Activated T-cell treated with anti-CD3 and anti-CD28 coated beads for 1 hour (primary cell): ENCODE results near the gene MROH9.
"Not testable (repeated sequence)": the region's sequence is repeated elsewhere in the genome, so short reads cannot be mapped to it uniquely, and the experiment has no call there.

Experiments
- DNase-seq: peaks from one replicate; pipeline ENCODE4 v3.0.0-alpha.2; 2020; ENCODE audit warnings: low read depth

Gene MROH9, protein sequence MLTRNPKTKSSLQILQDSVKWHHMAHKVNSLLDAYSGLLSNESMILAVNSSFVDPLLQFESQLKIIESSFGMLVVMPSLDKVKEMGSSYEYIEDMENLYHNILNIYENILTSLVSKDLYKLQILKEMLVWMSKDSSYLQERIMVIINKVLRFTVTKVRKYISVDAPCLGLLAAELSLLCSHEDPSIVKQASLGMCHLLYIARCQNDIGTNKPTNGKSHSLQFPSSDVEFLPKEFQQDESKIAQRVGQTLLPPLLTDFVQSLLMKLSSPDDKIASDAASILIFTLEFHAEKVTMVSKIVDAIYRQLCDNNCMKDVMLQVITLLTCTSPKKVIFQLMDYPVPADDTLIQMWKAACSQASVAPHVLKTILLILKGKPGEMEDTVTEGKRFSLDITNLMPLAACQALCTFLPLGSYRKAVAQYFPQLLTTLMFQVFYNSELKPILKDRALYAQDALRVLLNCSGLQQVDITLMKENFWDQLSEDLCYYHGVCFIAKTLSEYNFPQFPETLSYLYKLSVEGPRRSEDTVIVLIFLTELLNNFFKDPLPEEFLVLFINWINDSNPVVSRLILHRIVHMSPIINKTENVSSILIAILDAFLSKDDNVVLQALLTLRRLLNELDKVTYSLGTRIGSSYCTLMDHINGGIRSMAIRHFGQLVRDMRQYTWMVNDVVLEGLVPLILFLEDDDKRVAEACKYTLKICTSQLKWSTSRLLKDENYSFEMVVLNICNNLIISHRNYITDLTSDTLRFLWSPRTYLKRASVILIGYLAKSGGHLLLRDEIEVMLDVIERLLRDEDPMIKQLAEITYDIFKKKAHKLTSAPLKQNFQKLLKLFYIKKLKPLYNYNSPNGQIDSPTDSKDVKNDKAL

DNA sequence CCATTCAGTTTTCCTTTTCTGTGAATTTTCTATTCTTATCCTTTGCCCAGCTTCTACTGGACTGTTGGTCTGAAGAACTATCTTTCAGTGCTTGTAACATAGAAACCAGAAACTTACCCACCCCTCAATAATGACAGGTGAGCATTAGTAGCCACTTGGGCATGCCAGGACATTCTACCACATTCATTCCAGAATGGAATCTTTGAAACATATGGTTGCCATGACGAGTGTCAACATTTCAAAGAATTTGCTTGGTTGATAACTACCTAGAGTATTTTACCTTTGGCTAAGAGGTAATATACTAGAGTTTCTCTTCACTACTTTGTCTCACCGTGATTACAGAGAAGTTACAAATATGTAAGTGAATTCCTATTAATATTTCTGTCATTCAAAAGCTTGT, at the start of gene MROH9:
MROH9 (plus strand) TSS at position 304 of the 400 bp plus-strand sequence. CDS start 10,023 bp downstream, outside the sequence.
- no peak for DNase-seq

- DNase-seq = no peak
These were observed 49.8 kb upstream of the MROH9 start for GRCh38 chr1:170885551-170885950.

DNA sequence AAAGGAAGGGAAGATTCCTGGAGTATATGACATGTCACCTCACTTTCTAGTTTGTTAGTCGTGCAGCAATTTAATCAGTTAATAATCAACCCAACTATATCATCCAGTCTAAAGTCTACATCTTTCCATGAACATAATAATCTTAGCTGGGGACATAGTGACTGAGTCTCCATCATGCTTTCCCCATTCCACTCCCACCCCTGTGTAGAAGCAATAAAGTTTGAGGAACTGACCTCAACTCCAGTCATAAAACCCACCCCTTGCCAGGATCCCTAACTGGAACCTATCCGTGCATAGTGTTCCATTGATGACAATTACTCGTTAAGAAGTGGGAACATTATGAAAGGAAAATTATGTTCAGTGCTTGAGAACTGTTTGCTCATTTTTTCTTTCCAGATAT, 48.9 kb upstream of the MROH9 start:
- no peak for DNase-seq

- no peak for DNase-seq
These were observed 47.6 kb upstream of the MROH9 start for GRCh38 chr1:170887726-170888125.

DNA sequence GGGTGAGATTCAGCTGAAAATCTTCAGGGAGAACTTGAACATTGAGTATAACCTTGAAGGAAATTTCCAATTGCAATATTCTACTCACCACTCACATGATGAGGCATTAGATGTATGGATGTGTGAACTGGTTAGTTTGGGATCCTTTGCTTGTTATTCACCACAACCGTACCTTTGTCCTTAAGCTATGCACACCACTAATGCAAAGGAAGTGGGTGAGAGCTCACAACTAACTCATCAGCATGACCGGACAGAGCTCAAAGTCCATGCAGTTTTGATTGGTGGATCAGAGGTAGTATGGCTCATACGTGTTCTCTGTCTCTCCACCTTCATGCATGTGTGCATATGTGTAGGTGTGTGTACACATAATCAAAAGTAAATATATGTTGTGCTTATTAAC, 43.5 kb upstream of the MROH9 start:
- no peak for DNase-seq

DNA sequence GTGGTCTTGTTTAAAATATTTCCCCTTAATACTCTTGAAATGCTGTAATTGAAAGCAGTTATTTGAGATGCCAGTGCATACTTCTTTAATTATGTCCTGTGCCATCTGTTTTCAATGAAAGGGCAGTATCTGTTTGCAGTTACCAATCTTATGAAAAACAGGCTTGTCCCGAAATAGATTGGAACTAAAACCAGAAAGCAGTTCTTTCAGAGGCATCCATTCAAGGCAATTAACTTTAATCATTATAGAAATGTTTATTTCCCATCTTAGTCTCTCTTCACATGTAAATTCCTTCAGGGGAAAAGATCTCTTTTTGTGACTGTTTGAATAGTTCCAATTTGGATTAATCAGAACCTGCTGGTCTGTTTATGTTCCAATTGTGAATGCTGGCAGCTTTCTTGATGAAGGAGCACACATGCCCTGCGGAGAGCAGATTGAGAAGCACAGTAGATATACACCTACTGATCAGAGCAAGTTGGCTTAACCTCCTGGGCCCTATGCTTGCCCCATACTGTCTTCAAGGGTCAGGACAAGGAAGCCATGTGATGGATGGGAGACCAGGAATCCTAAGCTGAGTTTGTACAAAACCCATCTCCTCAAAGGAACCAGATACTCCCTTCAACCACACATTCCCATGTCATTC, 41.6 kb upstream of the MROH9 start:
- DNase-seq = no peak

GRCh38 chr1:170903961-170904360, 31.4 kb upstream of the MROH9 start:
- DNase-seq = no peak

DNA sequence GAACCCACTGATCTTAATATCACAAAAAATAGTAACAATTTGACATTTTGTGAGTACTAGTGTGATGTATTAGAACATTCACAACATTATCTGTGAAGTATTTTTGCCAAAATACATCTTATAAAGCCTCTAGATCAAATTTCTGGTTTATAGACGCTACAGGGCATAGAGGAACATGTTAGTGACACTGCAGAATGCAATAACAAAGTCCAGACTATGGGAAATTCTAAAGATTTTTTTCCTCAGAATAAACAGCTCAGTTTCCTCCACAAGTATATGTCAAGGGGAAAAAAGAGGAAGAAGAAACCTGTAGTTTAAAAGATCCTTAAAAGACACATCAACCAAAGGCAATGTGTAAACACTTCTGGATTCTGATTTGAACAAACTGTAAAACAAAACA, 26.4 kb upstream of the MROH9 start:
- DNase-seq = no peak

GRCh38 chr1:170910273-170910672, 25.1 kb upstream of the MROH9 start:
- DNase-seq = no peak

- DNase-seq = no peak
These were observed 18.0 kb upstream of the MROH9 start for GRCh38 chr1:170917373-170917772.

DNA sequence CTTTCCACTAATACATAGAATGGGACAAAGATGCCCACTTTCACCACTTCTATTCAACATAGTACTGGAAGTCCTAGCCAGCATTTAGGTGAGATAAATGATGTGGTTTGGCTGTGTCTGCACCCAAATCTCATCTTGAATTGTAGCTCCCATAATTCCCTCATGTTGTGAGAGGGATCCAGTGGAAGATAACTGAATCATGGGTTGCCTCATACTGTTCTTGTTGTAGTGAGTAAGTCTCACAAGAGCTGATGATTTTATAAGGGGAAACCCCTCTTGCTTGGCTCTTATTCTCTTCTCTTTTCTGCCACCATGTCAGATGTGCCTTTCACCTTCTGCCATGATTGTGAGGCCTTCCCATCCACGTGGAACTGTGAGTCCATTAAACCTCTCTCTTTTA, 10.7 kb upstream of the MROH9 start:
- not testable (repeated sequence) for DNase-seq

DNA sequence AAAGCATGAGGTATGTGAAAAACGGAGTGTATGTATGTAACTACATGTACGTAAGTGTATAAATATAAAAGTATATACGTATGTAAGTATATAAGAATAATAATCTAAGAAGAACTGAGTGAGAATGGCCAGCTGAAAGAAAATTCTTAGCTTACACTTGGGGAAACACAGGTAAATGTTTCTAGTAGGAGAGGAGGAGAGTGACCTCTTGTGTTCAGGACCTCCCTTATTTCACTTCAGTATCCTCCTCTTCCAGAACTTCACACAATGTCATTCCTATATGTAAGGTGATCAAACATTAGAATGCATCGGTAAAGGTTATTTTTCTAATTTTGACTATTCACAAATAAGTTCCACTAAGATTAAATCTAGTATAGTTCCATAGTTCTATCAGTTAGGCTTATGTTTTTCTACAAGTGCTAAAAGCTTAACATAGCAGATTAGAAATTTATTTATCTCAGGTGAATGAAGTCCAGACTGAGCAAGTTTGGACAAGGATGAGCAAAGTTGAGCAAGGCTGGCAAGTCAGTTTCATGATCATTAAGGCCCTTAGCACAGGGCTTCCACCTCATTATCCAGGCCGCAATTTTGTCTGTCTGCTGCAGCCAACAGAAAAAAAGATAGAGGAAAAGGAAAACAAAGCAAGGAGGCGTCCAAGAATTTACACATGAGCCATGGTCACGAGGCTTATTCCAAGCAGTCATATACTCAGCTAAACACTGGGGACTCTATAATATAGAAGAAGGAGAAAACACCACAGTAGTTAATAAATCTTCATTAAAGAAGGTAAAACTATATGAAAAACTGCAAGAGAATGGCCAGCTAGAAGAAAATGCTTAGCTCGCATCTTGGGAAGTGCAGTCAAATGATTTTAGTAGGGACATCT, 7.1 kb upstream of the MROH9 start:
- DNase-seq = no peak

GRCh38 chr1:170929412-170929834, 5.9 kb upstream of the MROH9 start:
- no peak for DNase-seq

GRCh38 chr1:170929835-170930554, 5.3 kb upstream of the MROH9 start:
- DNase-seq = no peak

DNA sequence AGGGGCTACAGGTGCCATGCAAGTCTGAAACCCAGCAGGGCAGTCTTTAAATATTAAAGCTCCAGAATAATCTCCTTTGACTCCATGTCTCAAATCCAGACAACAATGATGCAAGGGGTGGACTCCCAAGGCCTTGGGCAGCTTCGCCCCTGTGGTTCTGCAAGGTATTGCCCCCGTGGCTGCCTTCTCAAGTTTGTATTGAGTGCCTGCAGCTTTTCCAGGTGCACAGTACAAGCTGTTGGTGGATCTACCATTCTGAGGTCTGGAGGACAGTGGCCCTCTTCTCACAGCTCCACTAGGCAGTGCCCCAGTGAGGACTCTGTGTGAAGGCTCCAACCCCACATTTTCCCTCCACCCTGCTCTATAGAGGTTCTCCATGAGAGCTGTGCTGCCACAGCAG, 3.7 kb upstream of the MROH9 start:
- no peak for DNase-seq

DNA sequence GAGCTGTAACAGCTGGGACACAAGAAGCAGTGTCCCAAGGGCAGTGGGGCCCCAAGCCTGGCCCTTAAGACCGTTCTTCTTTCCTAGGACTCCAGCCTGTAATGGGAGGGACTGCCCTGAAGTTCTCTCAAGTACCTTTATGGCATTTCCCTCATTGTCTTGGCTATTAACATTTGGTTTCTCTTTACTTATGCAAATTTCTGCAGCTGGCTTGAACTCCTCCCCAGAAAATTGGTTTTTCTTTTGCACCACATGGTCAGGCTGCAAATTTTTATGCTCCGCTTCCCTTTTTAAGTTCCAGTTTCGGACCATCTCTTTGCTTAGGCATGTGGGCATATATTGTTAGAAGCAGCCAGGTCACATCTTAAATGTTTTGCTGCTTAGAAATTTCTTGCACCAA, 3.1 kb upstream of the MROH9 start:
- DNase-seq = no peak

DNA sequence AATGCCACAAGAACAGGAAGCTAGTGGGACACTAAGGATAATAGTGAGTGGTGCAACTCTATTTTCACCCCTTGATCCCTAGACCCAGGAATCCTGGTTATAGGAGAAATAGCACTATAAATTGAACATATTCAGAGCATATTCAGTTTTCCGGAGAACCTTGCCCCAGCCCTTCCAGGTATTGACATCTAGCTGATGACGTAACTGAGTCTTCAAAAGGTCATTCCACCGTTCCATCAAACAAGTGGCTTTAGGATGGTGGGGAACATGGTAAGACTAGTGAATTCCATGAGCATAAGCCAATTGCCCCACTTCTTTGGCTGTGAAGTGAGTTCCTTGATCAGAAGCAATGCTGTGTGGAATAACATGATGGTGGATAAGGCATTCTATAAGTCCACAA, 2.9 kb downstream of the MROH9 start:
- DNase-seq = no peak

DNA sequence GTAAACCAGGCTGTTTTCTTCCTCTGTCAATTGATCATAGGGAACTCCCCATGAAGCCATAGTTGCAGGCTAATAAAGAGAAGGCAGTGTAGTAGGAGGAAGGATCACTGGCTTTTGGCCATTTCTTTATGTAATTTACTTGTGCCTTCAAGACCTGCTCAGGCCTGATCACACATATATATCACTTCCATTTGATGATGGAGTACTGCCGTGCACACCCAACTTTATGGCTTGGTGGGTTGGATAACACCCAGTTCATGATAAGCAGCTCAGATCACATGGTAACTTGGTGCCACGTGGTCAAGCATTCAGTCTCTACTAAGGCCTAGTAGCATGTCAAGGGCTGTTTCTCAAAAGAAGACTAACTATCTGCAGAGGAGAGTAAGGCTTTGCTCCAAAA, 4.1 kb downstream of the MROH9 start:
- DNase-seq = no peak

GRCh38 chr1:170951744-170952143, 16.4 kb downstream of the MROH9 start:
- not testable (repeated sequence) for DNase-seq

GRCh38 chr1:170959385-170959784, 24.1 kb downstream of the MROH9 start:
- no peak for DNase-seq

GRCh38 chr1:170964506-170964905, 29.2 kb downstream of the MROH9 start:
- DNase-seq = no peak
